Peyer's patch (tissue), 4 donors: Measurements from ENCODE around the gene DDX50. TPM values are rescaled to one million over a fixed set of nuclear protein-coding genes. Genes with fewer than 3 reads are reported as not detected.
"Not testable (repeated sequence)": the region's sequence is repeated elsewhere in the genome, so short reads cannot be mapped to it uniquely, and the experiment has no call there.

Source experiments
- DNase-seq, 3 donors: peaks; one replicate each; pipeline ENCODE4 v3.0.0-alpha.2; 2017 to 2019
- H3K27ac ChIP-seq, 4 donors: fragments of 200-600 bp; sonication (generic); one replicate each; pipeline ENCODE4 v1.5.1; 2016 to 2019
- H3K27me3 ChIP-seq, 2 donors: fragments of 200-600 bp; sonication (generic); one replicate each; pipeline ENCODE4 v1.5.1; 2019
- H3K36me3 ChIP-seq, 3 donors: fragments of 200-600 bp; sonication (generic); one replicate each; pipeline ENCODE4 v1.5.1; 2016 to 2019
- H3K4me1 ChIP-seq, 4 donors: fragments of 200-600 bp; sonication (generic); one replicate each; pipeline ENCODE4 v1.5.1; 2016 to 2019
- H3K4me3 ChIP-seq, 4 donors: fragments of 200-600 bp; sonication (generic); 1 replicate in 3 of 4; 2 replicates in 1 of 4; pipeline ENCODE4 v1.5.1; 2016 to 2019; ENCODE audit warnings: mild to moderate bottlenecking in 1 of 4
- H3K9me3 ChIP-seq, 4 donors: fragments of 200-600 bp; sonication (generic); one replicate each; pipeline ENCODE4 v1.5.1; 2016 to 2019; ENCODE audit warnings: mild to moderate bottlenecking in 1 of 4
- CTCF ChIP-seq, 6 experiments: fragments of 450-650 bp in 4 of 6; fragments of 200-600 bp in 2 of 6; sonication (generic) in 1 of 6; IDR thresholded peaks; one replicate each; pipeline ENCODE4 v1.5.1; 2017 to 2019; ENCODE audit warnings: antibody characterized with exemption in 6 of 6, mild to moderate bottlenecking in 3 of 6, moderate library complexity in 1 of 6
- POLR2A ChIP-seq, 2 donors: fragments of 450-650 bp; IDR thresholded peaks; one replicate each; pipeline ENCODE4 v1.5.1; 2017; ENCODE audit warnings: antibody characterized with exemption in 2 of 2, mild to moderate bottlenecking in 2 of 2, moderate library complexity in 2 of 2
- total RNA-seq, 4 donors: library from RNA; depleted of rRNA; stranded (reverse); fragments of >200 nt; gene quantifications; one replicate each; pipeline ENCODE4 v1.1.0, GENCODE V29; 2016

Gene DDX50
- total RNA-seq, 4 donors from 2014 or later = 8.2 to 25.6 (median 16.0) TPM

- Histone ChIP-seq H3K36me3 (peaks cover 0 to 68% (median 0%) of the 10 kb centered on the region in 3 donors), H3K27ac (no peak overlapping the region), H3K27me3 (no peaks in the 10 kb centered on the region), H3K9me3 (no peaks in the 10 kb centered on the region), H3K4me1 (no peaks in the 10 kb centered on the region), H3K4me3 (no peak overlapping the region)
- no peak for DNase-seq
- TF ChIP-seq POLR2A (IDR thresholded peaks at IDR 0.05) (no peak), CTCF (IDR thresholded peaks at IDR 0.05) (no peak)
Observed at GRCh38 chr10:68938884-68939283, 37.8 kb downstream of the DDX50 start.

- H3K27ac ChIP-seq, H3K9me3 ChIP-seq, H3K27me3 ChIP-seq, H3K4me3 ChIP-seq, DNase-seq, H3K4me1 ChIP-seq: not testable (repeated sequence)
- peaks cover 0 to 72% (median 0%) of the 10 kb centered on the region in 3 donors for H3K36me3 ChIP-seq
Observed at GRCh38 chr10:68940917-68941316, 39.8 kb downstream of the DDX50 start.

GRCh38 chr10:68950598-68950997 lies 49.5 kb downstream of the DDX50 start:
- Histone ChIP-seq H3K27ac (no peak overlapping the region), H3K36me3 (peaks cover 0 to 44% (median 8%) of the 10 kb centered on the region in 3 donors), H3K27me3 (no peaks in the 10 kb centered on the region), H3K9me3 (no peaks in the 10 kb centered on the region), H3K4me3 (no peak overlapping the region), H3K4me1 (peaks cover 0 to 6% (median 0%) of the 10 kb centered on the region in 4 donors)
- DNase-seq = no peak
- TF ChIP-seq POLR2A (IDR thresholded peaks at IDR 0.05) (no peak), CTCF (IDR thresholded peaks at IDR 0.05) (no peak)

GRCh38 chr10:68954904-68955303 lies 53.8 kb downstream of the DDX50 start:
- H3K4me1 ChIP-seq = peaks cover 0 to 19% (median 4%) of the 10 kb centered on the region in 4 donors
- H3K4me3 ChIP-seq = peak overlapping the region in 1 of 4 donors; percentile 93
- no peaks in the 10 kb centered on the region for H3K27me3 ChIP-seq
- peaks cover 0 to 7% (median 0%) of the 10 kb centered on the region in 3 donors for H3K36me3 ChIP-seq
- peak overlapping the region in 1 of 4 donors; percentile 93 for H3K27ac ChIP-seq
- no peak for DNase-seq
- no peaks in the 10 kb centered on the region for H3K9me3 ChIP-seq
- TF ChIP-seq POLR2A (IDR thresholded peaks at IDR 0.05) = no peak
- no peak for TF ChIP-seq CTCF (IDR thresholded peaks at IDR 0.05)

GRCh38 chr10:68955355-68955831 lies 54.3 kb downstream of the DDX50 start:
- TF ChIP-seq POLR2A (IDR thresholded peaks at IDR 0.05) = no peak
- no peak for TF ChIP-seq CTCF (IDR thresholded peaks at IDR 0.05)
- Histone ChIP-seq H3K9me3 (no peaks in the 10 kb centered on the region), H3K27me3 (no peaks in the 10 kb centered on the region), H3K4me3 (peak overlapping the region; percentile 73 to 96 (median 93)), H3K4me1 (peaks cover 0 to 19% (median 4%) of the 10 kb centered on the region in 4 donors), H3K36me3 (peaks cover 0 to 8% (median 0%) of the 10 kb centered on the region in 3 donors), H3K27ac (peak overlapping the region; percentile 93 to 96 (median 95))
- no peak for DNase-seq

- peak within 1 kb of the TSS; percentile 73 to 96 (median 93) for H3K4me3 ChIP-seq
- TF ChIP-seq POLR2A (IDR thresholded peaks at IDR 0.05) (peak; percentile 30 to 67), CTCF (IDR thresholded peaks at IDR 0.05) (peak; percentile 35 to 80 (median 70))
- peak within 1 kb of the TSS; percentile 93 to 96 (median 95) for H3K27ac ChIP-seq
- H3K4me1 ChIP-seq = peaks cover 0 to 19% (median 4%) of the 10 kb centered on the region in 4 donors
- peak; percentile 88 to 96 (median 90) for DNase-seq
- H3K9me3 ChIP-seq = no peaks in the 10 kb centered on the region
- peaks cover 0 to 9% (median 0%) of the 10 kb centered on the region in 3 donors for H3K36me3 ChIP-seq
- H3K27me3 ChIP-seq = no peaks in the 10 kb centered on the region
Observed at GRCh38 chr10:68955832-68956532, 54.9 kb downstream of the DDX50 start, which contains the start of gene DDX21. DDX21 (plus strand) TSS chr10:68956170; CDS start chr10:68956226, 56 bp downstream.
